ENCODE results near the gene MYL6. TPM values are rescaled to one million over a fixed set of nuclear protein-coding genes. Genes with fewer than 3 reads are reported as not detected.

The MYL6 gene
- polyA plus RNA-seq (2011; rRNA removed) (5,661 and 5,957 TPM in 2 replicates), polyA minus RNA-seq (2011; rRNA and poly(A)+ RNA removed) (1,789 and 1,916 TPM in 2 replicates)

DNA sequence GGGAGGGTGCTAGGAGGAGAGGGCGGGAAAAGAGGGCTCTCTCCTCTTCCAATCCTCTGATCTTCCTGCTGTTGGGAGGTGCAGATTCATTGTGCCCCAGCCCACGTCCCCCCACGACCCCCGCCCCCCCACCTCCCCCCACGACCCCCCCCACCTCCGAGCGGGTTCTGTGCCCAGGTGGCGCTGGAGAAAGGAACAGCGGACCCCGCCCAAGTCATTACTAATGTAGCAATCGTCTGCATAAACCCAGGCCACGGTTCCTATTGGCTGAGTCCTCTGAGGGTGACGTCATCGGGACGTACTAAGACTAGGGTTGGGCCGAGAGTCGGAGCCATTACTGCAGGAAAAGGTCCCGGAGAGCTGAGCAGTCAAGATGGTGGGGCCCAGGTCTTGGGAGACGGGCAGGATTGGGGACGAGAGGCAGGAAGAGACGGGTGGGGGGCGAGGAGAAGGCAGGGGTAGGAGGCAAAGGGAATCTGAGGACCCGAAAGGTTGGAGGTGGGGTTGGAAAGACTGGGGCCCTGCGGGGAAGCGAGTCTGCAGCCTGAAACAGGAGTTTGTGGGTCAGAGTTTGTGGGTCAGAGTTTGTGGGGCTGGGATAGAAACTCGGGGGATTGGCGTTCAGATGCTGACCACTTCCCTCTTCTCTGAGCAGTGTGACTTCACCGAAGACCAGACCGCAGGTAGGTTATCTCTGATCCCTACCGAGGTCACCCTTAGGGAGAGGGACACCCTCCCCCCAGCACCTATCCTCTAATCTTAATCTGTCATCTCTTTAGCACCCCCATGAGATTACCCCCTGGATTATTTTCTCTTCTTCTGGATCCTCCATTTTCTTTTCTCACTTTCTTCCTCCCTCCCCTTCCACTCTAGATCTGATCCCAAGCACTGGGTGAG lies at the start of gene MYL6:
TSS of gene MYL6 (plus strand) at position 331 of the 897 bp plus-strand sequence. CDS start at position 374, 43 bp downstream.
- Histone ChIP-seq H3K4me3 (ENCODE audit: low read depth, low read length) (peak within 1 kb of the TSS; percentile 99), H3K27ac (ENCODE audit: low read depth, low read length) (peak within 1 kb of the TSS; percentile 95), H3K9me3 (ENCODE audit: control insufficient read depth, insufficient read depth, low read length) (no peaks in the 10 kb centered on the region), H3K27me3 (ENCODE audit: control insufficient read depth, insufficient read depth, low read length) (no peaks in the 10 kb centered on the region)
- DNase-seq (ENCODE audit: low read depth, low spot score) = peak; percentile 95
- ChIA-PET CTCF (interaction anchor here (1.0 to 1.7 kb wide), 4 partner anchors 8 to 39 kb away, joined by 3 to 6 read pairs (median 5); partner anchors contain the start of gene SMARCC2), POLR2A (interaction anchor here (0.5 to 2.6 kb wide), 9 partner anchors 14 to 64 kb away, joined by 3 to 28 read pairs (median 5); partner anchors contain the start of genes ESYT1, RNF41, RPL41 and SMARCC2)
- TF ChIP-seq, protein P1, sequence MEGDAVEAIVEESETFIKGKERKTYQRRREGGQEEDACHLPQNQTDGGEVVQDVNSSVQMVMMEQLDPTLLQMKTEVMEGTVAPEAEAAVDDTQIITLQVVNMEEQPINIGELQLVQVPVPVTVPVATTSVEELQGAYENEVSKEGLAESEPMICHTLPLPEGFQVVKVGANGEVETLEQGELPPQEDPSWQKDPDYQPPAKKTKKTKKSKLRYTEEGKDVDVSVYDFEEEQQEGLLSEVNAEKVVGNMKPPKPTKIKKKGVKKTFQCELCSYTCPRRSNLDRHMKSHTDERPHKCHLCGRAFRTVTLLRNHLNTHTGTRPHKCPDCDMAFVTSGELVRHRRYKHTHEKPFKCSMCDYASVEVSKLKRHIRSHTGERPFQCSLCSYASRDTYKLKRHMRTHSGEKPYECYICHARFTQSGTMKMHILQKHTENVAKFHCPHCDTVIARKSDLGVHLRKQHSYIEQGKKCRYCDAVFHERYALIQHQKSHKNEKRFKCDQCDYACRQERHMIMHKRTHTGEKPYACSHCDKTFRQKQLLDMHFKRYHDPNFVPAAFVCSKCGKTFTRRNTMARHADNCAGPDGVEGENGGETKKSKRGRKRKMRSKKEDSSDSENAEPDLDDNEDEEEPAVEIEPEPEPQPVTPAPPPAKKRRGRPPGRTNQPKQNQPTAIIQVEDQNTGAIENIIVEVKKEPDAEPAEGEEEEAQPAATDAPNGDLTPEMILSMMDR (IDR thresholded peaks at IDR 0.05; ENCODE audit: low read depth, low read length) = no peak

DNA sequence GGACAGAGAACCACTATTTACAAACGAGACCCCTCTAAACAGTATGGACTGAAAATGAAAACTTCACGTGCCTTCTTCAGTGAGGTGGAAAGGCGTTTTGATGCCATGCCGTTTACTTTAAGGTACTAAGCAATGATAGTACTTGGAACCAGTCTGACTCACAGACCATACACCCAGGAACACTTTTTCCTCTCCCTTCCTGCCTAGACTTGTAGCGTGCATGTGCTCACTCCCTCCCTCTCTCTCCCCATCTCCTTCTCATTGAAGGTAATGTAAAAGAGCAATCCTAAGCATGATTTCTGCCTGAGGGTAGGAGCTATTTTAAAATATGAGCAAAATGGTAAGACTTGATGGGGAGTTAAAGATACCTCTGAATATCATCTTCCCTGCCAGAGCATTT lies 47.6 kb upstream of the MYL6 start:
- Histone ChIP-seq H3K27me3 (ENCODE audit: control insufficient read depth, insufficient read depth, low read length) (no peaks in the 10 kb centered on the region), H3K4me3 (ENCODE audit: low read depth, low read length) (no peak overlapping the region), H3K27ac (ENCODE audit: low read depth, low read length) (no peak overlapping the region), H3K9me3 (ENCODE audit: control insufficient read depth, insufficient read depth, low read length) (no peaks in the 10 kb centered on the region)
- TF ChIP-seq, protein P1 (IDR thresholded peaks at IDR 0.05; ENCODE audit: low read depth, low read length) = no peak
- POLR2A ChIA-PET = no interaction called here
- no peak for DNase-seq (ENCODE audit: low read depth, low spot score)
- CTCF ChIA-PET = no interaction called here

DNA sequence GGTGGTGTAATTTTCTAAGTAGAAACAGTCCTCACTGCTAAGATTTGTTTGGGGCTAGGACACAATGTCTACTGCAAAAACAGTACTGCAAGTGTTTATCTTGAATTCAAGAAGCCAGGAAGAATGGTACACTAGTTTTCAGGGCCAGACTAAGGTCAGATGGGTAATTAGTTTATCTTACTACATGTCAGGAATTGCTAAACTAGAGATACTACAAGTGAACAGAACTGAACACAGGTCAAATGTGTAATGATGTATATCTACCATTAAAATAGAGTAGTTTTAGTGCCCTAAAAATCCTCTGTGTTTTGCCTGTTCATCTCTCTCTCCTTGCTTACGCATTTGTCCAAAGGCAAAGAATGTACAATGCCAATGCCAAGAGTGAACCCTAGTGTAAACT lies 44.1 kb upstream of the MYL6 start:
- TF ChIP-seq, protein P1 (IDR thresholded peaks at IDR 0.05; ENCODE audit: low read depth, low read length) = no peak
- POLR2A ChIA-PET = interaction anchor here (1.7 kb wide), 1 partner anchor 10 kb away, joined by 3 read pairs; the partner anchor contains the start of gene PA2G4
- Histone ChIP-seq H3K9me3 (ENCODE audit: control insufficient read depth, insufficient read depth, low read length) (no peaks in the 10 kb centered on the region; the same call in 1 of the 2 replicates), H3K27me3 (ENCODE audit: control insufficient read depth, insufficient read depth, low read length) (no peaks in the 10 kb centered on the region), H3K4me3 (ENCODE audit: low read depth, low read length) (no peak overlapping the region), H3K27ac (ENCODE audit: low read depth, low read length) (no peak overlapping the region)
- no peak for DNase-seq (ENCODE audit: low read depth, low spot score)
- CTCF ChIA-PET = no interaction called here

DNA sequence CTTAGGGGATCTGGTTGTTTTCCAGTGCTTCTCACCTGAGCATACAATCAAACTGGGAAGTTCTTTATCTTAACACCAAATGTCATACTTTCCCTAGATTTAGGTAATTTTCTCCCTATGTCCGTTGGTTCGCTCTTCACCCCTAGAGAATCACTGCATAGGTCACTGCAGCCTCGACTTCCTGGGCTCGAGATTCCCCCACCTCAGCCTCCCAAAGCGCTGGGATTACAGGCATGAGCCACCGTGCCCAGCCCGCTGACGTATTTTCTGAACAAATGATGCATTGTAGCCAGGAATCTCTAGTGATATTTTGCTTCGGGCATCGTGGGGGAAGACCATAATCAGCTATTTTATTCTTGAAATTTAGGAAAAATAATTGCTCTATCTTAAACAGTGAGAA lies 42.8 kb upstream of the MYL6 start:
- peak overlapping the region; percentile 93 for H3K4me3 ChIP-seq (ENCODE audit: low read depth, low read length)
- ChIA-PET POLR2A (interaction anchor here (0.7 to 0.9 kb wide), 3 partner anchors 11 to 107 kb away, joined by 3 to 4 read pairs (median 3); partner anchors contain the start of genes PA2G4 and RNF41), CTCF (interaction anchor here (0.6 to 1.3 kb wide), 2 partner anchors 119 to 141 kb away, joined by 3 read pairs; partner anchors contain the start of gene RAB5B)
- no peak overlapping the region for H3K27ac ChIP-seq (ENCODE audit: low read depth, low read length)
- TF ChIP-seq, protein P1 (IDR thresholded peaks at IDR 0.05; ENCODE audit: low read depth, low read length) = no peak
- no peak for DNase-seq (ENCODE audit: low read depth, low spot score)
- no peaks in the 10 kb centered on the region; the same call in 1 of the 2 replicates for H3K9me3 ChIP-seq (ENCODE audit: control insufficient read depth, insufficient read depth, low read length)
- no peaks in the 10 kb centered on the region for H3K27me3 ChIP-seq (ENCODE audit: control insufficient read depth, insufficient read depth, low read length)
